Gastroesophageal sphincter (tissue), 3 donors: ENCODE results near the gene COL26A1.

Experiments used
- POLR2A ChIP-seq, 2 donors: fragments of 450-650 bp; IDR thresholded peaks; one replicate each; pipeline ENCODE4 v1.6.1; 2017; ENCODE audit warnings: antibody characterized with exemption in 2 of 2, mild to moderate bottlenecking in 2 of 2, moderate library complexity in 1 of 2
- TF ChIP-seq, protein P1 (sequence below), 4 experiments: fragments of 200-600 bp in 2 of 4; fragments of 450-650 bp in 2 of 4; sonication (generic) in 1 of 4; IDR thresholded peaks; one replicate each; pipeline ENCODE4 v1.5.1; 2017 to 2019; ENCODE audit warnings: antibody characterized with exemption in 4 of 4, mild to moderate bottlenecking in 2 of 4, moderate library complexity in 2 of 4

DNA sequence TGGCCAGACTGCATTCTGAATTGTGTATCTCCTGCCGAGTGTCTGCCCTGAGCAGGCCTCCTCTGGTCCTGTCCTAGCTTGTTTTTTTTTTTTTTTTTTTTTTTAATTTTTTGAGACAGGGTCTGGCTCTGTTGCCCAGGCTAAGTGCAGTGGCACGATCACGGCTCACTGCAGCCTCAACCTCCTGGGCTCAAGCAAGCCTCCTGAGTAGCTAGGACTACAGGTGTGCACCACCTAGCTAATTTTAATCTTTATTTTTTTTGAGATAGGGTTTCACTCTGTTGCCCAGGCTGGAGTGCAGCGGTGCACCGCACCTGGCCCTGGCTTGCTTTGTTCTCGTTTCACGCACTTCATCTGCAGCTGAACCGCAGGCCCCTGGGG, 23.5 kb downstream of the COL26A1 start:
- TF ChIP-seq, protein P1, sequence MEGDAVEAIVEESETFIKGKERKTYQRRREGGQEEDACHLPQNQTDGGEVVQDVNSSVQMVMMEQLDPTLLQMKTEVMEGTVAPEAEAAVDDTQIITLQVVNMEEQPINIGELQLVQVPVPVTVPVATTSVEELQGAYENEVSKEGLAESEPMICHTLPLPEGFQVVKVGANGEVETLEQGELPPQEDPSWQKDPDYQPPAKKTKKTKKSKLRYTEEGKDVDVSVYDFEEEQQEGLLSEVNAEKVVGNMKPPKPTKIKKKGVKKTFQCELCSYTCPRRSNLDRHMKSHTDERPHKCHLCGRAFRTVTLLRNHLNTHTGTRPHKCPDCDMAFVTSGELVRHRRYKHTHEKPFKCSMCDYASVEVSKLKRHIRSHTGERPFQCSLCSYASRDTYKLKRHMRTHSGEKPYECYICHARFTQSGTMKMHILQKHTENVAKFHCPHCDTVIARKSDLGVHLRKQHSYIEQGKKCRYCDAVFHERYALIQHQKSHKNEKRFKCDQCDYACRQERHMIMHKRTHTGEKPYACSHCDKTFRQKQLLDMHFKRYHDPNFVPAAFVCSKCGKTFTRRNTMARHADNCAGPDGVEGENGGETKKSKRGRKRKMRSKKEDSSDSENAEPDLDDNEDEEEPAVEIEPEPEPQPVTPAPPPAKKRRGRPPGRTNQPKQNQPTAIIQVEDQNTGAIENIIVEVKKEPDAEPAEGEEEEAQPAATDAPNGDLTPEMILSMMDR (IDR thresholded peaks at IDR 0.05): no peak
- TF ChIP-seq POLR2A (IDR thresholded peaks at IDR 0.05): no peak
